WTC11 (cell line): Measurements from ENCODE around the gene SPNS2. TPM values are rescaled to one million over a fixed set of nuclear protein-coding genes. Genes with fewer than 3 reads are reported as not detected.

Experiments
- ATAC-seq: fragments of 200-7000 bp; cut with Tn5 transposase; 2 replicates; pipeline ENCODE4 v1.10.0; 2021; ENCODE audit warnings: mild to moderate bottlenecking, moderate library complexity
- CTCF ChIA-PET: fragments of 300-600 bp; sonication (Branson Sonifier 250); formaldehyde crosslinking; loops from one replicate; lab custom pipeline; 2021; ENCODE audit warnings: antibody characterized with exemption; lab: Charles Lee
- POLR2A ChIA-PET: fragments of 350-600 bp; sonication (Branson Sonifier 250); formaldehyde crosslinking; loops from one replicate; lab custom pipeline; 2021; ENCODE audit warnings: antibody characterized with exemption; lab: Charles Lee
- DNase-seq: peaks from one replicate; pipeline ENCODE4 v3.0.0; 2021; ENCODE audit warnings: low spot score
- H3K27ac Mint-ChIP-seq: 2 replicates; pipeline ENCODE4 v1.8.0; 2021; ENCODE audit warnings: mixed read lengths
- H3K27me3 Mint-ChIP-seq: 2 replicates; pipeline ENCODE4 v1.8.0; 2021; ENCODE audit warnings: low read depth, mild to moderate bottlenecking, moderate library complexity, mixed read lengths
- H3K36me3 Mint-ChIP-seq: 2 replicates; pipeline ENCODE4 v1.8.0; 2021; ENCODE audit warnings: mixed read lengths
- H3K4me1 Mint-ChIP-seq: 2 replicates; pipeline ENCODE4 v1.8.0; 2022; ENCODE audit warnings: mixed read lengths
- H3K4me3 Mint-ChIP-seq: 2 replicates; pipeline ENCODE4 v1.8.0; 2021; ENCODE audit warnings: mild to moderate bottlenecking, moderate library complexity, mixed read lengths
- H3K9me3 Mint-ChIP-seq: 2 replicates; pipeline ENCODE4 v1.8.0; 2021; ENCODE audit warnings: mixed read lengths
- CBFB ChIP-seq: sonication (generic); formaldehyde crosslinking; IDR thresholded peaks from 2 replicates; pipeline ENCODE4 v1.8.1; 2022; ENCODE audit warnings: mild to moderate bottlenecking, low read depth, missing genetic modification reagents
- CREM ChIP-seq: sonication (generic); formaldehyde crosslinking; IDR thresholded peaks from 2 replicates; pipeline ENCODE4 v1.8.1; 2022; ENCODE audit warnings: mild to moderate bottlenecking, missing genetic modification reagents, moderate library complexity
- FOXK1 ChIP-seq: sonication (generic); formaldehyde crosslinking; IDR thresholded peaks from 2 replicates; pipeline ENCODE4 v1.8.0; 2022; ENCODE audit warnings: mild to moderate bottlenecking, moderate library complexity, missing genetic modification reagents
- GABPB1 ChIP-seq: sonication (generic); formaldehyde crosslinking; IDR thresholded peaks from 2 replicates; pipeline ENCODE4 v1.8.1; 2023; ENCODE audit warnings: mild to moderate bottlenecking, missing genetic modification reagents
- HMGA2 ChIP-seq: fragments of 250-450 bp; sonication (Bioruptor Pico); IDR thresholded peaks from 2 replicates; pipeline ENCODE4 v1.4.0; 2021; ENCODE audit warnings: mild to moderate bottlenecking, moderate library complexity
- IRF2 ChIP-seq: sonication (generic); formaldehyde crosslinking; IDR thresholded peaks from 2 replicates; pipeline ENCODE4 v1.8.0; 2022; ENCODE audit warnings: low read depth, missing genetic modification reagents, borderline replicate concordance
- TCF7 ChIP-seq: sonication (generic); formaldehyde crosslinking; IDR thresholded peaks from 2 replicates; pipeline ENCODE4 v1.8.0; 2022; ENCODE audit warnings: mild to moderate bottlenecking, low read depth, missing genetic modification reagents, moderate library complexity
- TEAD4 ChIP-seq: sonication (generic); formaldehyde crosslinking; IDR thresholded peaks from 2 replicates; pipeline ENCODE4 v1.8.0; 2022; ENCODE audit warnings: mild to moderate bottlenecking, missing genetic modification reagents
- ZNF121 ChIP-seq: sonication (generic); formaldehyde crosslinking; IDR thresholded peaks from 2 replicates; pipeline ENCODE4 v1.8.0; 2023; ENCODE audit warnings: missing genetic modification reagents
- ZNF138 ChIP-seq: sonication (generic); formaldehyde crosslinking; conservative IDR thresholded peaks from 2 replicates; pipeline ENCODE4 v1.8.1; 2022; ENCODE audit warnings: mild to moderate bottlenecking, moderate library complexity, missing genetic modification reagents
- ZNF219 ChIP-seq: sonication (generic); formaldehyde crosslinking; IDR thresholded peaks from 2 replicates; pipeline ENCODE4 v1.8.0; 2023; ENCODE audit warnings: missing genetic modification reagents, mild to moderate bottlenecking, borderline replicate concordance
- ZNF263 ChIP-seq: sonication (generic); formaldehyde crosslinking; IDR thresholded peaks from 2 replicates; pipeline ENCODE4 v1.8.1; 2022; ENCODE audit warnings: low read depth, mild to moderate bottlenecking, moderate library complexity, missing genetic modification reagents
- ZNF396 ChIP-seq: fragments of 250-450 bp; sonication (Bioruptor Pico); IDR thresholded peaks from 2 replicates; pipeline ENCODE4 v1.8.0; 2021; ENCODE audit warnings: mild to moderate bottlenecking, moderate library complexity, borderline replicate concordance
- ZNF671 ChIP-seq: fragments of 250-450 bp; sonication (Bioruptor Pico); IDR thresholded peaks from 2 replicates; pipeline ENCODE4 v1.8.0; 2021; ENCODE audit warnings: mild to moderate bottlenecking
- total RNA-seq: library from RNA; stranded (reverse); gene quantifications from 3 replicates; pipeline ENCODE4 v1.2.3, GENCODE V29; 2021
- TF ChIP-seq, protein P1 (sequence below): fragments of 250-450 bp; sonication (Bioruptor Pico); IDR thresholded peaks from 2 replicates; pipeline ENCODE4 v1.9.0; 2021; ENCODE audit warnings: mild to moderate bottlenecking
- TF ChIP-seq, protein P2 (sequence below): sonication (generic); formaldehyde crosslinking; IDR thresholded peaks from 2 replicates; pipeline ENCODE4 v1.8.0; 2023; ENCODE audit warnings: missing genetic modification reagents
- TF ChIP-seq, protein P3 (sequence below): sonication (generic); formaldehyde crosslinking; IDR thresholded peaks from 2 replicates; pipeline ENCODE4 v1.8.1; 2022; ENCODE audit warnings: mild to moderate bottlenecking, missing genetic modification reagents, moderate library complexity, borderline replicate concordance
- TF ChIP-seq, protein P4 (sequence below): sonication (generic); formaldehyde crosslinking; IDR thresholded peaks from 2 replicates; pipeline ENCODE4 v1.8.0; 2023; ENCODE audit warnings: mild to moderate bottlenecking, missing genetic modification reagents

The SPNS2 gene
- total RNA-seq, 1 experiment from 2014 or later: 0.87 TPM

DNA sequence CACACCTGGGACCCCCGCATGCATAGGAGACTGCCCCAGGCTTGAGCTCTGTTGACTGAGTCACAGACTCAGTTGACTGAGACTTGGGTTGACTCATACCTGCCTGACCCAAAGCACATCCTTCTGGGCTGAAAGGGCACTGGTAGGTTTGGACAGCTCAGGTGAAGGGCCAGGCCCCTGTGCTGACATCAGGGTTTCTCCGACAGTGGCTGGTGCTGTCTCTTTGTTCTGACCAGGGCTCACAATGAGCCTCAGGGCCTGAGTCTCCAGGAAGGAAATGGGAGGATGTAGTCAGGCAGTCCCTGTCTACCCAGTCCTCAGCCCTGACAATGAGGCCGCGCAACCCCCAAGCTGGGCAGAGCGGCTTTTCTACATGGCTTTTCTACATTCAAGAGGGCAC is 6.5 kb downstream of the SPNS2 start:
- ChIA-PET POLR2A (no interaction called here), CTCF (interaction anchor here (2.4 kb wide), 1 partner anchor 84 kb away, joined by 11 read pairs; no protein-coding TSS in a partner anchor)
- Mint-ChIP-seq H3K4me1 (peaks cover 8% of the 10 kb centered on the region), H3K27me3 (peaks cover 44% of the 10 kb centered on the region), H3K27ac (no peak overlapping the region), H3K4me3 (no peak overlapping the region), H3K9me3 (no peaks in the 10 kb centered on the region), H3K36me3 (no peaks in the 10 kb centered on the region)
- no peak for ATAC-seq
- TF ChIP-seq, protein P1, sequence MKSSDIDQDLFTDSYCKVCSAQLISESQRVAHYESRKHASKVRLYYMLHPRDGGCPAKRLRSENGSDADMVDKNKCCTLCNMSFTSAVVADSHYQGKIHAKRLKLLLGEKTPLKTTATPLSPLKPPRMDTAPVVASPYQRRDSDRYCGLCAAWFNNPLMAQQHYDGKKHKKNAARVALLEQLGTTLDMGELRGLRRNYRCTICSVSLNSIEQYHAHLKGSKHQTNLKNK: no peak
- TF ChIP-seq TEAD4 (CRISPR knock-in tag) (no peak), CBFB (no peak), CREM (CRISPR knock-in tag) (no peak)
- TF ChIP-seq, protein P2, sequence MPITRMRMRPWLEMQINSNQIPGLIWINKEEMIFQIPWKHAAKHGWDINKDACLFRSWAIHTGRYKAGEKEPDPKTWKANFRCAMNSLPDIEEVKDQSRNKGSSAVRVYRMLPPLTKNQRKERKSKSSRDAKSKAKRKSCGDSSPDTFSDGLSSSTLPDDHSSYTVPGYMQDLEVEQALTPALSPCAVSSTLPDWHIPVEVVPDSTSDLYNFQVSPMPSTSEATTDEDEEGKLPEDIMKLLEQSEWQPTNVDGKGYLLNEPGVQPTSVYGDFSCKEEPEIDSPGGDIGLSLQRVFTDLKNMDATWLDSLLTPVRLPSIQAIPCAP (CRISPR knock-in tag): no peak
- no peak for DNase-seq

DNA sequence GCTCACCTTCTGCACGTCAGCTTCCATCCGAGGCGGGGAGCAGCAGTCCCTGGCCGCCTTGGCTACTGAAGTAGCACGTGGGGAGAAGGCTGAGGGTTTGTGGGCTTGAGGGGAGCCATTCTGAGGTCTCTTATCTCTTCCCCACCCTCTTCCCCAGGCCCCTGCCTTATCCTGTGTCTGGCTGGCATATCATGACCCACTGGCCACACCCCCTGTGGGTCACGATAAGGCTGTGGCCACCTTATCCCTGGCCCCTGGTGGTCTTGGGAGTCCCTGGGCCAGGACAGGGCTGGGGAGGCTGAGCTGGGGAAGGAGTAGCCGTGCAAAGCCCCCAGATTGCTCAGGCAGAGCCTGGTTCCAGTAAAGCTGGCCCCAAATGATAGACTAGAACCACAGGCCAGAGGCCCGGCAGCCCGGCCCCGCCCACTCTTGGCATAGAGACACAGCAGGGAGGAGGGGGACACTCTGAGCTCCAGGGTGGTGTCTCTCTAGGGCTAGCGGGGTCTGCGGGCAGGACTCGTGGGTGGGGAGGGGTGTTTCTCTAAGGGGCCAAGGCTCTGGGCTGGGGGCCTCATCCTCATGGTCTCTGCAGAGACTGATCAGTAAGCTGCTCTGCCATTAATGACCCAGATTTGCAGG is 7.6 kb downstream of the SPNS2 start:
- TF ChIP-seq ZNF671 (CRISPR knock-in tag): no peak
- no peak for TF ChIP-seq ZNF396 (CRISPR knock-in tag)
- no peak for TF ChIP-seq ZNF219
- no peak overlapping the region for H3K27ac Mint-ChIP-seq
- no peaks in the 10 kb centered on the region for H3K36me3 Mint-ChIP-seq
- no peaks in the 10 kb centered on the region for H3K9me3 Mint-ChIP-seq
- ChIA-PET CTCF (interaction anchor here (2.4 kb wide), 1 partner anchor 85 kb away, joined by 11 read pairs; no protein-coding TSS in a partner anchor), POLR2A (no interaction called here)
- H3K4me1 Mint-ChIP-seq: peaks cover 5% of the 10 kb centered on the region
- peaks cover 37% of the 10 kb centered on the region for H3K27me3 Mint-ChIP-seq
- no peak overlapping the region for H3K4me3 Mint-ChIP-seq
- no peak for DNase-seq
- ATAC-seq: no peak

- Mint-ChIP-seq H3K4me1 (peaks cover 5% of the 10 kb centered on the region), H3K36me3 (no peaks in the 10 kb centered on the region), H3K27me3 (peaks cover 33% of the 10 kb centered on the region), H3K4me3 (no peak overlapping the region), H3K9me3 (no peaks in the 10 kb centered on the region), H3K27ac (no peak overlapping the region)
- POLR2A ChIA-PET: no interaction called here
- ATAC-seq (no peak), DNase-seq (no peak)
- no peak for TF ChIP-seq ZNF263 (CRISPR knock-in tag)
- TF ChIP-seq HMGA2 (CRISPR knock-in tag): no peak
- no peak for TF ChIP-seq GABPB1 (CRISPR knock-in tag)
- CTCF ChIA-PET: no interaction called here
Observed at GRCh38 chr17:4506892-4507291, 8.2 kb downstream of the SPNS2 start.

- TF ChIP-seq ZNF138 (CRISPR knock-in tag): no peak
- TF ChIP-seq, protein P3, sequence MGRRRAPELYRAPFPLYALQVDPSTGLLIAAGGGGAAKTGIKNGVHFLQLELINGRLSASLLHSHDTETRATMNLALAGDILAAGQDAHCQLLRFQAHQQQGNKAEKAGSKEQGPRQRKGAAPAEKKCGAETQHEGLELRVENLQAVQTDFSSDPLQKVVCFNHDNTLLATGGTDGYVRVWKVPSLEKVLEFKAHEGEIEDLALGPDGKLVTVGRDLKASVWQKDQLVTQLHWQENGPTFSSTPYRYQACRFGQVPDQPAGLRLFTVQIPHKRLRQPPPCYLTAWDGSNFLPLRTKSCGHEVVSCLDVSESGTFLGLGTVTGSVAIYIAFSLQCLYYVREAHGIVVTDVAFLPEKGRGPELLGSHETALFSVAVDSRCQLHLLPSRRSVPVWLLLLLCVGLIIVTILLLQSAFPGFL (CRISPR knock-in tag): no peak
- ChIA-PET CTCF (interaction anchor here (1.2 kb wide), 1 partner anchor 8 kb away, joined by 4 read pairs; no protein-coding TSS in a partner anchor), POLR2A (no interaction called here)
- no peak overlapping the region for H3K4me3 Mint-ChIP-seq
- no peaks in the 10 kb centered on the region for H3K36me3 Mint-ChIP-seq
- DNase-seq: no peak
- H3K27me3 Mint-ChIP-seq: peaks cover 31% of the 10 kb centered on the region
- no peak for ATAC-seq
- H3K9me3 Mint-ChIP-seq: no peaks in the 10 kb centered on the region
- H3K4me1 Mint-ChIP-seq: peaks cover 5% of the 10 kb centered on the region
- H3K27ac Mint-ChIP-seq: no peak overlapping the region
Observed at GRCh38 chr17:4507361-4508111, 8.9 kb downstream of the SPNS2 start.

DNA sequence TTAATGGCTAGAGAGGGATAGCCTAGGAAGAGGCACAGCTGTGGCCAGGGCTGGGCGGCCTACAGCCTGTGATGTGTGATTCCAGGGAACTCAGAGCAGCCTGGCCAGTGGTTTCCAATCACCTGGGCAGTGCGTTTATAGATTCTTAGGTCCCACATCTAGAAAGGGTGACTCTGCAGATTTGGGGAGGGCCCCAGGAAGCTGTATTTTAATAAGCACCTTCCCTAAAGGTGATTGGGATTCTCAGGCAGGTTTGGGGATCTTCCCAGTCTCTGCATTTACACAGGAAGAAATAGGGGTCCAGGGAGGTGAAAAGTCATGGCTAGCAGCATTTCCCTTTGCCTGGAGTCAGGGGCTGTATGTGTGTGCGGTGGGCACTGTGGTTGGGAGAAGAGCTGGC is 9.5 kb downstream of the SPNS2 start:
- Mint-ChIP-seq H3K27ac (no peak overlapping the region; the same call in 1 of the 2 replicates), H3K4me3 (no peak overlapping the region), H3K4me1 (no peaks in the 10 kb centered on the region), H3K36me3 (no peaks in the 10 kb centered on the region), H3K27me3 (peaks cover 26% of the 10 kb centered on the region), H3K9me3 (no peaks in the 10 kb centered on the region)
- ATAC-seq: no peak
- ChIA-PET POLR2A (no interaction called here), CTCF (interaction anchor here (1.2 kb wide), 1 partner anchor 8 kb away, joined by 4 read pairs; no protein-coding TSS in a partner anchor)
- no peak for DNase-seq
- no peak for TF ChIP-seq ZNF121 (CRISPR knock-in tag)
- TF ChIP-seq IRF2 (CRISPR knock-in tag): no peak
- TF ChIP-seq, protein P4, sequence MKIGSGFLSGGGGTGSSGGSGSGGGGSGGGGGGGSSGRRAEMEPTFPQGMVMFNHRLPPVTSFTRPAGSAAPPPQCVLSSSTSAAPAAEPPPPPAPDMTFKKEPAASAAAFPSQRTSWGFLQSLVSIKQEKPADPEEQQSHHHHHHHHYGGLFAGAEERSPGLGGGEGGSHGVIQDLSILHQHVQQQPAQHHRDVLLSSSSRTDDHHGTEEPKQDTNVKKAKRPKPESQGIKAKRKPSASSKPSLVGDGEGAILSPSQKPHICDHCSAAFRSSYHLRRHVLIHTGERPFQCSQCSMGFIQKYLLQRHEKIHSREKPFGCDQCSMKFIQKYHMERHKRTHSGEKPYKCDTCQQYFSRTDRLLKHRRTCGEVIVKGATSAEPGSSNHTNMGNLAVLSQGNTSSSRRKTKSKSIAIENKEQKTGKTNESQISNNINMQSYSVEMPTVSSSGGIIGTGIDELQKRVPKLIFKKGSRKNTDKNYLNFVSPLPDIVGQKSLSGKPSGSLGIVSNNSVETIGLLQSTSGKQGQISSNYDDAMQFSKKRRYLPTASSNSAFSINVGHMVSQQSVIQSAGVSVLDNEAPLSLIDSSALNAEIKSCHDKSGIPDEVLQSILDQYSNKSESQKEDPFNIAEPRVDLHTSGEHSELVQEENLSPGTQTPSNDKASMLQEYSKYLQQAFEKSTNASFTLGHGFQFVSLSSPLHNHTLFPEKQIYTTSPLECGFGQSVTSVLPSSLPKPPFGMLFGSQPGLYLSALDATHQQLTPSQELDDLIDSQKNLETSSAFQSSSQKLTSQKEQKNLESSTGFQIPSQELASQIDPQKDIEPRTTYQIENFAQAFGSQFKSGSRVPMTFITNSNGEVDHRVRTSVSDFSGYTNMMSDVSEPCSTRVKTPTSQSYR: no peak
- TF ChIP-seq FOXK1 (CRISPR knock-in tag): no peak
- no peak for TF ChIP-seq TCF7 (CRISPR knock-in tag)
